HG03460 (cell line): ENCODE data around the gene RAMP3.
"Not testable (repeated sequence)": the region's sequence is repeated elsewhere in the genome, so short reads cannot be mapped to it uniquely, and the experiment has no call there.

ENCODE experiments used
- ATAC-seq: cut with Tn5 transposase; IDR thresholded peaks from one replicate; pipeline ENCODE4 v1.9.1; 2021; ENCODE audit not compliant: unreplicated experiment

The RAMP3 gene

GRCh38 chr7:45190406-45191165, 33.0 kb downstream of the RAMP3 start:
- ATAC-seq, result no peak

DNA sequence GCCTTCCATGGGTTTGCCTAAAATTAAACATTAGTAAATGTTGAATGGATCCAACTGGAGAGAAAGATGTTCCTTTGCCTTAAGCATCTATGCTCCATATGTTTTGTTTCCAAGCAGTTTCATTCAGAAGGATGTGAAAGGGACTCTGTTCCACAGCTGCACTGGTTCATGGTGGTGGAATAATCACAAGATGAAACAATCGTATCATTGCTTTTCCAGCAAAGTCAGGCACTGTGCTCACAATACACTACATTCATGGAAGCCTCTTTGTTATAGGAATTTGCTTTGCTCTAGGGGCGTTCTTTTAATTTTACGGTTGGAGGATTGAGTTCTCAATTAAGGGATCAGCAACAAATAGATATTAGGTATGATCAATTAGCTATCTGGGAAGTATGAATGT, 33.8 kb downstream of the RAMP3 start:
- no peak for ATAC-seq

- no peak for ATAC-seq
These were observed 35.0 kb downstream of the RAMP3 start for GRCh38 chr7:45192621-45193041.

- ATAC-seq, result no peak
These were observed 36.2 kb downstream of the RAMP3 start for GRCh38 chr7:45193828-45194227.

DNA sequence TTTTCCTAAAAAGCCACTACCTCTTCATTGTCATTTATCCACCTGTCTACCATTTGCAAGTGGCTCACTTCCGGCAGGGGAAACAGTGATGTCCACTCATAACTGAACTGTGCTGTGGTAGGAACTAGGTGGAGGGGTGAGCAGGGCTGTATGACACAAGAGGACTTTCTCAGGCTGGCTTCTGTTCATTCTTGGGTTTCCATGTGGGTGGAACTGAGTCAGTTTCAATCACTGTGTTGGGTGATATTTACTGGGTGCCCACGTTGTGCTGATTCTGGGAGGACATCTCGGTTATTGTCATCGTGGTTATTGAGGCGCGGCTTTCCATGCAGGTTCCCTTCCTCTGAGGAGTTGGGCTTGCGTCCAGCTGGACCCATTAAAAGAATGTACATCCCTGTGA, 38.8 kb downstream of the RAMP3 start:
- no peak for ATAC-seq

GRCh38 chr7:45197461-45197860, 39.9 kb downstream of the RAMP3 start:
- no peak for ATAC-seq

GRCh38 chr7:45198986-45199385, 41.4 kb downstream of the RAMP3 start:
- ATAC-seq, result no peak

- ATAC-seq, result no peak
These were observed 41.9 kb downstream of the RAMP3 start for GRCh38 chr7:45199506-45199905.

GRCh38 chr7:45202625-45203024, 45.0 kb downstream of the RAMP3 start:
- ATAC-seq, result no peak

- ATAC-seq, result no peak
These were observed 45.4 kb downstream of the RAMP3 start for GRCh38 chr7:45203036-45203435.

DNA sequence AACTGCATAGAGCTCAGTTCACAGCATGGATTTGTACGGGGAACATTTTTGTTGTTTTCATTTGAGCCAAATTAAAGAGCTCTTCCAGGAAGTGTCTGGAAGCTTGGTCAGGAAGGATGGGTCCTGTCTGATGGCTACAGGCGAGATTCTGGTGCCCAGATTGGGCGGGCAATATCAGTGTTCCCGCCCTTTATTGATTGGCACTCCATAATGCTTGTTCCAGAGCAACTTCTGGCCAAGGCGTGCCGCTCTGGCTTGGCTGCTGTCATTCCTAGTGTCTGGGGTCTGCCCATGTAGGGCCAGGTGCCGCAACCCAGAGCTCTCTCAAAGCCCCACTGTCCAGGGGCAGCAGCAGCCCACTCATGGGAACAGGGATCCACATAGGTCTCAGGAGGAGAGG, 45.9 kb downstream of the RAMP3 start:
- ATAC-seq, result no peak

DNA sequence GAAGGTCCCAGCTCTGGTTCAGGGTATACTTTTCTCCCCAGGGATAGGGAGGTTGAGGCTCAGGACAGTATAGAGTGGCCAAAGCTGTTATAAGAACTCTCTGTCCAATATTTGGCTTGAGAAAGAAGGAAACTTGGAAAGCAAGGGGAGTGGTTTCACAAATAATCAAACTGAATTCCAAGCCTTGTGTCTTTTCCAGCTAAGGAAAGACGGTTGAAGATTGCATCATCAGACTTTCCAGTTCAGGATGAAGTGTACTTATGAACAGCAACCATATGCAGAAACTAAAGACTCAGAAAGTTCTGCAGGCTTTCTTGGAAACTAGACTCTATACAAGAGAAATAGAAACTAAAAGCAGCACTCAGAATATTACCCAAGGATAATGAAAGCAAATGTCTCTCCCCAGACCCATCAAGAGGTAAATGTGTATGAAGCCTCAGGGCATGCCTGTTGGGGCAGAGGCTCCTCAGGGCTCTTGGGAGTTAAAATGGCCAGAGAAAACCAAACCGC, 46.4 kb downstream of the RAMP3 start:
- peak; percentile 72 for ATAC-seq

- not testable (repeated sequence) for ATAC-seq
These were observed 48.7 kb downstream of the RAMP3 start for GRCh38 chr7:45206266-45206665.

- ATAC-seq, result not testable (repeated sequence)
These were observed 52.3 kb downstream of the RAMP3 start for GRCh38 chr7:45209909-45210308.

GRCh38 chr7:45211066-45211465, 53.5 kb downstream of the RAMP3 start:
- no peak for ATAC-seq

GRCh38 chr7:45211958-45212357, 54.4 kb downstream of the RAMP3 start:
- no peak for ATAC-seq

- ATAC-seq, result no peak
These were observed 55.0 kb downstream of the RAMP3 start for GRCh38 chr7:45212606-45213005.

DNA sequence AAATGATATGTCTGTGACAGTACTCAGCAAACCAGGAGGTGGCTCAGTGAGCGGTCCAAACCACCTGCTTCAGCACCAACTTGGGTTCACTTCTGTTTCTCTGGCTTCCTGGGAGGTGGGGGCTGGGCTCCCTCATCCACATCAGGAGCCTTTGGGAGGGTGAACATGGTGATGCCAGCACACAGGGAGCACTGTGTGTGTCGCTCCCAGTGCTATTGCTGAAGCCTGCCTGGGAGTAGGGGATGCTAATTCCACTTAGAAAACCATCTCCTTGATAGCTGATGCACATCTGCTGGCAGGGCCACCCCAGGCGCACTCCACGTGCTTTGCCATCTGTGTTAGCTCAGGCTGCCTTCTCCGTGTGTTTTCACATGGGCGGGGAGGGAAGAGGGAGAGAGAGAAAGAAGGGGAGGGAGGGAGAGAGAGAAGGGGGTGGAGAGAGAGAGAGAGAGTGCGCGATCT, 58.0 kb downstream of the RAMP3 start:
- no peak for ATAC-seq

GRCh38 chr7:45216181-45216580, 58.6 kb downstream of the RAMP3 start:
- no peak for ATAC-seq

GRCh38 chr7:45216622-45217165, 59.1 kb downstream of the RAMP3 start:
- no peak for ATAC-seq

DNA sequence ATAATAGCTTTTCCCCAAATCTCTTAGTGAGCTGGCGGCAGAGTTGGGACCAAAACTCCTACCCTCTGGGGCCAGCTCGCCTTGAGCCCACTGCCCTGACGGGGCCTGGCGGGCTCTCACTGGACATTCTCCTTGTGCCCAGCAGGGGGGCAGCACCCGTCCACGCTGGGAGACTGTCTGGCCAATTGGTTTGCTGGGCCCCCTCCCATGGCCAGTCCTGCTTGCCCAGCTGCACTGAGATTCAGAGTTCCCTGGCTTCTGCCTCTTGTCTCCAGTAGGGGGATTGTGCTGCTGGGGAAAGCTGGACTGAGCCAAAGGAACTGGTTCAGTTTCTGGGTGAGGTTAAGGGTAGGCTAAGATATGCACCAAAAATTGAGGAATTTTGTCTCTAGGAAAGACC, 59.8 kb downstream of the RAMP3 start:
- no peak for ATAC-seq

DNA sequence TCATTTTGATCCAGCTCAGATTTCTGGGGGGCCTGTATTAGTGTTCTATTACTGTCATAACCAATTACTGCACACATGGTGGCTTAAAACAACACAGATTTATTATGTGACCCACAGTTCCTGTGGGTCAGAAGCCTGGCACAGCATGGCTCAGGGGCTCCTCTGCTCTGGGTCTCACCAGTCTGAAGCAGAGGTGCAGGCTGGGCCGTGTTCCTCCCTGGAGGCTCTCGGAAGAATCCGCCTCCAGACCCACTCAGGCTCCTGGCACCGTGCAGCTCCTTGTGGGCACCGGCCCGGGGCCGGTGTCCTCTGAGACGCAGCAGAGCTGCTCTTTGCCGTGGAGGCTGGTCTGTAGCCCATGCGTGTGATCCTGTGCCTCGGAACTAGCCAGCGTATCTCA, 61.5 kb downstream of the RAMP3 start:
- no peak for ATAC-seq
